ENCODE results near the gene FAM13A.

Gene FAM13A

GRCh38 chr4:88981993-88982392, 75.0 kb downstream of the FAM13A start:
- no peak overlapping the region for H3K27ac ChIP-seq (replicated peaks; ENCODE audit: low read length)
- H3K14ac ChIP-seq (ENCODE audit: low read length) = no peak overlapping the region
- H3K18ac ChIP-seq (ENCODE audit: low read length) = no peak overlapping the region
- H3K23ac ChIP-seq (ENCODE audit: low read depth, low read length, poor library complexity) = no peak overlapping the region
- no peaks in the 10 kb centered on the region for H3K9me3 ChIP-seq (replicated peaks in 1 of 2; ENCODE audit: control insufficient read depth in 2 of 2, insufficient read depth in 1 of 2, low read depth in 1 of 2, low read length in 2 of 2)
- H2AK5ac ChIP-seq (ENCODE audit: low read depth, low read length) = no peak overlapping the region
- no peak overlapping the region for H2BK5ac ChIP-seq (ENCODE audit: low read length)
- H3K27me3 ChIP-seq (ENCODE audit: control insufficient read depth in 3 of 3, insufficient read depth in 3 of 3, low read depth in 1 of 3, low read length in 3 of 3) = no peaks in the 10 kb centered on the region
- H2BK15ac ChIP-seq (ENCODE audit: low read length) = no peak overlapping the region
- no peak overlapping the region for H2AFZ ChIP-seq (ENCODE audit: low read length)
- no peak overlapping the region for H2BK12ac ChIP-seq (ENCODE audit: low read length)
- no peak overlapping the region for H4K8ac ChIP-seq (ENCODE audit: low read depth, low read length)
- no peak overlapping the region for H3K4me3 ChIP-seq (ENCODE audit: low read length in 2 of 2)
- no peaks in the 10 kb centered on the region for H3K4me1 ChIP-seq (ENCODE audit: control insufficient read depth in 2 of 2, insufficient read depth in 1 of 2, low read depth in 1 of 2, low read length in 2 of 2)
- no peak overlapping the region for H3K4me2 ChIP-seq (ENCODE audit: insufficient read depth, low read length, poor library complexity, severe bottlenecking)
- no peak overlapping the region for H2BK120ac ChIP-seq (ENCODE audit: low read depth, low read length)
- no peaks in the 10 kb centered on the region for H3K79me1 ChIP-seq (ENCODE audit: low read depth, low read length)
- DNase-seq (ENCODE audit: low spot score) = no peak
- H3K4ac ChIP-seq (ENCODE audit: low read length) = no peak overlapping the region
- no peak overlapping the region for H3K9ac ChIP-seq (ENCODE audit: low read depth, low read length, poor library complexity)
- no CpG with 5 or more reads among the region's 2 CpGs for WGBS, 2 donors (ENCODE audit: extremely low coverage in 2 of 2, insufficient read length in 2 of 2, insufficient replicate concordance in 1 of 2)
- peaks cover 0 to 3% of the 10 kb centered on the region in 2 donors for H3K36me3 ChIP-seq (replicated peaks in 1 of 2; ENCODE audit: control insufficient read depth in 2 of 2, insufficient read depth in 2 of 2, low read length in 2 of 2)
- H4K91ac ChIP-seq (ENCODE audit: low read depth, low read length, poor library complexity) = no peak overlapping the region

DNA sequence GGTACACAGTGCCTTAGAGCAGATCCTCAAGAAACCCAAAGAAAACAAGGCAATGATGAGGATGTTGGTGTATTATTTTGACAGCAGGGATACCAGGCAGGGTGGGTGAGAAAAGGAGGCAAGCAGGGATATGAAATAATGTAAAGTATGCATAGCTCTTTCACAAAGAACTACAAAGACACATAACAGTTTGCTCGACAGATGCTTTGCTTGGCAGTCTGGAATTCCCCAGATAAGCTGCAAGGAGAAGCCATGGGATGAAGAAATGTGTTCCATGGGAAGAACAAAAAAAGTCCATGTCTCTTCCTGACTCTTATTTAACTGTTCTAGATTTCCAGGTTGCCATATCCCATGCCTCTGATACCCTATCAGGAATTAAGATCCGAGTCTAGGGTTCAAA, 75.4 kb downstream of the FAM13A start:
- Histone ChIP-seq H3K4me2 (ENCODE audit: insufficient read depth, low read length, poor library complexity, severe bottlenecking) (no peak overlapping the region), H3K36me3 (replicated peaks in 1 of 2; ENCODE audit: control insufficient read depth in 2 of 2, insufficient read depth in 2 of 2, low read length in 2 of 2) (no peaks in the 10 kb centered on the region), H3K9ac (ENCODE audit: low read depth, low read length, poor library complexity) (no peak overlapping the region), H3K4me1 (ENCODE audit: control insufficient read depth in 2 of 2, insufficient read depth in 1 of 2, low read depth in 1 of 2, low read length in 2 of 2) (no peaks in the 10 kb centered on the region), H3K79me1 (ENCODE audit: low read depth, low read length) (no peaks in the 10 kb centered on the region), H2BK5ac (ENCODE audit: low read length) (no peak overlapping the region), H2BK12ac (ENCODE audit: low read length) (no peak overlapping the region), H3K27ac (replicated peaks; ENCODE audit: low read length) (no peak overlapping the region), H2BK15ac (ENCODE audit: low read length) (no peak overlapping the region), H3K18ac (ENCODE audit: low read length) (no peak overlapping the region), H3K4ac (ENCODE audit: low read length) (no peak overlapping the region), H4K91ac (ENCODE audit: low read depth, low read length, poor library complexity) (no peak overlapping the region), H3K27me3 (ENCODE audit: control insufficient read depth in 3 of 3, insufficient read depth in 3 of 3, low read depth in 1 of 3, low read length in 3 of 3) (no peaks in the 10 kb centered on the region), H2BK120ac (ENCODE audit: low read depth, low read length) (no peak overlapping the region), H3K23ac (ENCODE audit: low read depth, low read length, poor library complexity) (no peak overlapping the region), H2AK5ac (ENCODE audit: low read depth, low read length) (no peak overlapping the region), H3K14ac (ENCODE audit: low read length) (no peak overlapping the region), H4K8ac (ENCODE audit: low read depth, low read length) (no peak overlapping the region), H3K4me3 (ENCODE audit: low read length in 2 of 2) (no peak overlapping the region), H3K9me3 (replicated peaks in 1 of 2; ENCODE audit: control insufficient read depth in 2 of 2, insufficient read depth in 1 of 2, low read depth in 1 of 2, low read length in 2 of 2) (no peaks in the 10 kb centered on the region), H2AFZ (ENCODE audit: low read length) (no peak overlapping the region)
- DNase-seq (ENCODE audit: low spot score) = no peak
- WGBS, 2 donors (ENCODE audit: extremely low coverage in 2 of 2, insufficient read length in 2 of 2, insufficient replicate concordance in 1 of 2) = no CpG with 5 or more reads among the region's 2 CpGs

DNA sequence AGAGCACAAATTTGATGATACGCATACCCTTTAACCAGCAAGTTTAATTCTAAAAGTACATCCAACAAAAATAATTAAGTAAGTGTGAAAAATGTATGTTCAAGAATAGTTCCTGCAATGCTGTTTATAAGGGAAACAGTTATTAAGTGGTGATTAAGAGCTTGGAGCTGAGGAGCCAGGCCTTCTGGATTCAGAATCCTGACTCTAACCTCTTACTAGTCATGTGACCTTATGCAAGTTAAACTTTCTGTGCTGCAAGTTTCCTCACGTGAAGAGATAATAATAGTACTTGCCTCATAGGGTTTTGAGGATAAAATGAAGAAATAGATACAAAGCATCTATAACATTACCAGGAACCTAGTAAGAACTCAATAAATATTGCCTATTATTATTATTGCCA, 77.7 kb downstream of the FAM13A start:
- Histone ChIP-seq H2AFZ (ENCODE audit: low read length) (no peak overlapping the region), H3K4ac (ENCODE audit: low read length) (no peak overlapping the region), H3K9ac (ENCODE audit: low read depth, low read length, poor library complexity) (no peak overlapping the region), H3K18ac (ENCODE audit: low read length) (no peak overlapping the region), H4K8ac (ENCODE audit: low read depth, low read length) (no peak overlapping the region), H2AK5ac (ENCODE audit: low read depth, low read length) (no peak overlapping the region), H3K14ac (ENCODE audit: low read length) (no peak overlapping the region), H2BK5ac (ENCODE audit: low read length) (no peak overlapping the region), H4K91ac (ENCODE audit: low read depth, low read length, poor library complexity) (no peak overlapping the region), H3K36me3 (replicated peaks in 1 of 2; ENCODE audit: control insufficient read depth in 2 of 2, insufficient read depth in 2 of 2, low read length in 2 of 2) (no peaks in the 10 kb centered on the region), H2BK15ac (ENCODE audit: low read length) (no peak overlapping the region), H3K27me3 (ENCODE audit: control insufficient read depth in 3 of 3, insufficient read depth in 3 of 3, low read depth in 1 of 3, low read length in 3 of 3) (no peaks in the 10 kb centered on the region), H3K79me1 (ENCODE audit: low read depth, low read length) (no peaks in the 10 kb centered on the region), H3K4me3 (ENCODE audit: low read length in 2 of 2) (no peak overlapping the region), H3K27ac (replicated peaks; ENCODE audit: low read length) (no peak overlapping the region), H3K4me1 (ENCODE audit: control insufficient read depth in 2 of 2, insufficient read depth in 1 of 2, low read depth in 1 of 2, low read length in 2 of 2) (no peaks in the 10 kb centered on the region), H2BK12ac (ENCODE audit: low read length) (no peak overlapping the region), H3K9me3 (replicated peaks in 1 of 2; ENCODE audit: control insufficient read depth in 2 of 2, insufficient read depth in 1 of 2, low read depth in 1 of 2, low read length in 2 of 2) (no peaks in the 10 kb centered on the region), H2BK120ac (ENCODE audit: low read depth, low read length) (no peak overlapping the region), H3K23ac (ENCODE audit: low read depth, low read length, poor library complexity) (no peak overlapping the region), H3K4me2 (ENCODE audit: insufficient read depth, low read length, poor library complexity, severe bottlenecking) (no peak overlapping the region)
- WGBS, 2 donors (ENCODE audit: extremely low coverage in 2 of 2, insufficient read length in 2 of 2, insufficient replicate concordance in 1 of 2) = no CpG with 5 or more reads among the region's 2 CpGs
- DNase-seq (ENCODE audit: low spot score) = no peak

GRCh38 chr4:88976775-88977035, 80.3 kb downstream of the FAM13A start:
- H3K14ac ChIP-seq (ENCODE audit: low read length) = no peak overlapping the region
- no peak overlapping the region for H3K9ac ChIP-seq (ENCODE audit: low read depth, low read length, poor library complexity)
- no peak overlapping the region for H3K27ac ChIP-seq (replicated peaks; ENCODE audit: low read length)
- H4K8ac ChIP-seq (ENCODE audit: low read depth, low read length) = no peak overlapping the region
- no peak for DNase-seq (ENCODE audit: low spot score)
- H3K4ac ChIP-seq (ENCODE audit: low read length) = no peak overlapping the region
- no peak overlapping the region for H3K4me2 ChIP-seq (ENCODE audit: insufficient read depth, low read length, poor library complexity, severe bottlenecking)
- no peak overlapping the region for H2BK120ac ChIP-seq (ENCODE audit: low read depth, low read length)
- no peak overlapping the region for H2BK15ac ChIP-seq (ENCODE audit: low read length)
- no peaks in the 10 kb centered on the region for H3K36me3 ChIP-seq (replicated peaks in 1 of 2; ENCODE audit: control insufficient read depth in 2 of 2, insufficient read depth in 2 of 2, low read length in 2 of 2)
- H2BK5ac ChIP-seq (ENCODE audit: low read length) = no peak overlapping the region
- no peaks in the 10 kb centered on the region for H3K4me1 ChIP-seq (ENCODE audit: control insufficient read depth in 2 of 2, insufficient read depth in 1 of 2, low read depth in 1 of 2, low read length in 2 of 2)
- no peak overlapping the region for H4K91ac ChIP-seq (ENCODE audit: low read depth, low read length, poor library complexity)
- no peaks in the 10 kb centered on the region for H3K27me3 ChIP-seq (ENCODE audit: control insufficient read depth in 3 of 3, insufficient read depth in 3 of 3, low read depth in 1 of 3, low read length in 3 of 3)
- no peak overlapping the region for H3K4me3 ChIP-seq (ENCODE audit: low read length in 2 of 2)
- no peak overlapping the region for H2AK5ac ChIP-seq (ENCODE audit: low read depth, low read length)
- H3K9me3 ChIP-seq (replicated peaks in 1 of 2; ENCODE audit: control insufficient read depth in 2 of 2, insufficient read depth in 1 of 2, low read depth in 1 of 2, low read length in 2 of 2) = peaks cover 0 to 7% of the 10 kb centered on the region in 2 donors
- no peaks in the 10 kb centered on the region for H3K79me1 ChIP-seq (ENCODE audit: low read depth, low read length)
- no peak overlapping the region for H3K18ac ChIP-seq (ENCODE audit: low read length)
- H2BK12ac ChIP-seq (ENCODE audit: low read length) = no peak overlapping the region
- H2AFZ ChIP-seq (ENCODE audit: low read length) = no peak overlapping the region
- H3K23ac ChIP-seq (ENCODE audit: low read depth, low read length, poor library complexity) = no peak overlapping the region
